DOHH2 (cell line): ENCODE results near the gene ALK.

Experiments
- H3F3A ChIP-seq: fragments of 200-600 bp; sonication (generic), shearing (Covaris generic); 2 replicates; pipeline ENCODE4 v1.6.0; 2016; ENCODE audit warnings: antibody characterized with exemption, mild to moderate bottlenecking; ENCODE audit not compliant: control insufficient read depth, insufficient read depth
- H3K27ac ChIP-seq: fragments of 200-600 bp; sonication (generic); 2 replicates; pipeline ENCODE4 v1.5.1; 2014; ENCODE audit warnings: low read depth, mild to moderate bottlenecking, low read length, moderate library complexity
- H3K27me3 ChIP-seq: fragments of 200-600 bp; sonication (generic); 2 replicates; pipeline ENCODE4 v1.6.1; 2014; ENCODE audit warnings: mild to moderate bottlenecking, low read length, mixed read lengths; ENCODE audit not compliant: control insufficient read depth
- H3K36me3 ChIP-seq: fragments of 200-600 bp; sonication (generic); 2 replicates; pipeline ENCODE4 v1.6.1; 2014; ENCODE audit warnings: mild to moderate bottlenecking, low read length, moderate library complexity, mixed read lengths; ENCODE audit not compliant: control insufficient read depth
- H3K4me1 ChIP-seq: fragments of 200-600 bp; sonication (generic); 2 replicates; pipeline ENCODE4 v1.6.1; 2014; ENCODE audit warnings: mild to moderate bottlenecking, low read length, mixed read lengths; ENCODE audit not compliant: control insufficient read depth
- H3K4me2 ChIP-seq: fragments of 200-600 bp; sonication (generic); 2 replicates; pipeline ENCODE4 v1.6.0; 2014; ENCODE audit warnings: mild to moderate bottlenecking, low read length, moderate library complexity
- H3K4me3 ChIP-seq: fragments of 200-600 bp; sonication (generic); 2 replicates; pipeline ENCODE4 v1.5.1; 2014; ENCODE audit warnings: mild to moderate bottlenecking, low read length, mixed read lengths
- H3K79me2 ChIP-seq: fragments of 200-600 bp; sonication (generic); 2 replicates; pipeline ENCODE4 v1.6.1; 2014; ENCODE audit warnings: mild to moderate bottlenecking, low read length, mixed read lengths; ENCODE audit not compliant: control insufficient read depth
- H3K9me2 ChIP-seq: fragments of 200-600 bp; sonication (generic); replicated peaks from 2 replicates; pipeline ENCODE4 v1.6.1; 2014; ENCODE audit warnings: mild to moderate bottlenecking, low read length, mixed read lengths; ENCODE audit not compliant: control insufficient read depth
- H3K9me3 ChIP-seq: fragments of 200-600 bp; sonication (generic); 2 replicates; pipeline ENCODE4 v1.6.1; 2014; ENCODE audit warnings: antibody characterized with exemption, low read length, mixed read lengths; ENCODE audit not compliant: control insufficient read depth, insufficient read depth
- H4K20me1 ChIP-seq: fragments of 200-600 bp; sonication (generic); 2 replicates; pipeline ENCODE4 v1.6.0; 2014; ENCODE audit warnings: low read depth, mild to moderate bottlenecking, antibody characterized with exemption, low read length, moderate library complexity; ENCODE audit not compliant: control insufficient read depth, insufficient read depth
- EZH2phosphoT487 ChIP-seq: fragments of 200-600 bp; sonication (generic); IDR thresholded peaks from 2 replicates; pipeline ENCODE4 v1.6.1; 2017; ENCODE audit warnings: borderline replicate concordance, mild to moderate bottlenecking, antibody characterized with exemption, low read length, moderate library complexity, mixed read lengths
- TF ChIP-seq, protein P1 (sequence below): fragments of 200-600 bp; sonication (generic); IDR thresholded peaks from one replicate; pipeline ENCODE4 v1.5.1; 2014; ENCODE audit warnings: antibody characterized with exemption, mild to moderate bottlenecking, low read depth, low read length; ENCODE audit not compliant: poor library complexity, severe bottlenecking

ALK gene

GRCh38 chr2:29326926-29327325 is 594.5 kb downstream of the ALK start:
- no peaks in the 10 kb centered on the region for H3K4me1 ChIP-seq
- no peak overlapping the region for H3K27ac ChIP-seq
- TF ChIP-seq, protein P1, sequence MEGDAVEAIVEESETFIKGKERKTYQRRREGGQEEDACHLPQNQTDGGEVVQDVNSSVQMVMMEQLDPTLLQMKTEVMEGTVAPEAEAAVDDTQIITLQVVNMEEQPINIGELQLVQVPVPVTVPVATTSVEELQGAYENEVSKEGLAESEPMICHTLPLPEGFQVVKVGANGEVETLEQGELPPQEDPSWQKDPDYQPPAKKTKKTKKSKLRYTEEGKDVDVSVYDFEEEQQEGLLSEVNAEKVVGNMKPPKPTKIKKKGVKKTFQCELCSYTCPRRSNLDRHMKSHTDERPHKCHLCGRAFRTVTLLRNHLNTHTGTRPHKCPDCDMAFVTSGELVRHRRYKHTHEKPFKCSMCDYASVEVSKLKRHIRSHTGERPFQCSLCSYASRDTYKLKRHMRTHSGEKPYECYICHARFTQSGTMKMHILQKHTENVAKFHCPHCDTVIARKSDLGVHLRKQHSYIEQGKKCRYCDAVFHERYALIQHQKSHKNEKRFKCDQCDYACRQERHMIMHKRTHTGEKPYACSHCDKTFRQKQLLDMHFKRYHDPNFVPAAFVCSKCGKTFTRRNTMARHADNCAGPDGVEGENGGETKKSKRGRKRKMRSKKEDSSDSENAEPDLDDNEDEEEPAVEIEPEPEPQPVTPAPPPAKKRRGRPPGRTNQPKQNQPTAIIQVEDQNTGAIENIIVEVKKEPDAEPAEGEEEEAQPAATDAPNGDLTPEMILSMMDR: no peak
- TF ChIP-seq EZH2phosphoT487: no peak
- no peaks in the 10 kb centered on the region for H3K9me3 ChIP-seq
- no peaks in the 10 kb centered on the region for H3K9me2 ChIP-seq
- H3K36me3 ChIP-seq: no peaks in the 10 kb centered on the region
- H3K4me3 ChIP-seq: no peak overlapping the region
- no peaks in the 10 kb centered on the region for H3K79me2 ChIP-seq
- H3K4me2 ChIP-seq: no peak overlapping the region
- no peaks in the 10 kb centered on the region for H3F3A ChIP-seq
- H4K20me1 ChIP-seq: no peaks in the 10 kb centered on the region
- H3K27me3 ChIP-seq: 0 out of 2 replicates have a peak, but pooled peaks cover 2% of the 10 kb centered on the region

- H3F3A ChIP-seq: no peaks in the 10 kb centered on the region
- no peaks in the 10 kb centered on the region for H3K79me2 ChIP-seq
- 0 out of 2 replicates have a peak, but pooled peaks cover 2% of the 10 kb centered on the region for H3K27me3 ChIP-seq
- no peaks in the 10 kb centered on the region for H3K9me3 ChIP-seq
- H3K4me3 ChIP-seq: no peak overlapping the region
- no peaks in the 10 kb centered on the region for H3K36me3 ChIP-seq
- H3K4me1 ChIP-seq: no peaks in the 10 kb centered on the region
- no peaks in the 10 kb centered on the region for H4K20me1 ChIP-seq
- no peak overlapping the region for H3K27ac ChIP-seq
- H3K9me2 ChIP-seq: no peaks in the 10 kb centered on the region
- H3K4me2 ChIP-seq: no peak overlapping the region
- TF ChIP-seq, protein P1: no peak
- no peak for TF ChIP-seq EZH2phosphoT487
These were observed 595.8 kb downstream of the ALK start for GRCh38 chr2:29325544-29325943.

- Histone ChIP-seq H3K4me1 (no peaks in the 10 kb centered on the region), H3K27me3 (0 out of 2 replicates have a peak, but pooled peaks cover 2% of the 10 kb centered on the region), H3K9me2 (no peaks in the 10 kb centered on the region), H3K4me3 (no peak overlapping the region), H3F3A (no peaks in the 10 kb centered on the region), H3K27ac (no peak overlapping the region), H3K79me2 (no peaks in the 10 kb centered on the region), H4K20me1 (no peaks in the 10 kb centered on the region), H3K36me3 (no peaks in the 10 kb centered on the region), H3K4me2 (no peak overlapping the region), H3K9me3 (no peaks in the 10 kb centered on the region)
- no peak for TF ChIP-seq EZH2phosphoT487
These were observed 597.4 kb downstream of the ALK start for GRCh38 chr2:29323961-29324360.

GRCh38 chr2:29323301-29323700 is 598.1 kb downstream of the ALK start:
- H3K79me2 ChIP-seq: no peaks in the 10 kb centered on the region
- H3K9me2 ChIP-seq: no peaks in the 10 kb centered on the region
- no peaks in the 10 kb centered on the region for H3F3A ChIP-seq
- 0 out of 2 replicates have a peak, but pooled peaks cover 2% of the 10 kb centered on the region for H3K27me3 ChIP-seq
- H3K4me2 ChIP-seq: no peak overlapping the region
- no peak overlapping the region for H3K4me3 ChIP-seq
- no peaks in the 10 kb centered on the region for H4K20me1 ChIP-seq
- TF ChIP-seq, protein P1: no peak
- no peak for TF ChIP-seq EZH2phosphoT487
- H3K36me3 ChIP-seq: no peaks in the 10 kb centered on the region
- no peaks in the 10 kb centered on the region for H3K9me3 ChIP-seq
- H3K27ac ChIP-seq: no peak overlapping the region
- no peaks in the 10 kb centered on the region for H3K4me1 ChIP-seq
